Astrocyte (in vitro differentiated cells and primary cell): ENCODE measurements around the gene SH3BP4. TPM values are rescaled to one million over a fixed set of nuclear protein-coding genes. Genes with fewer than 3 reads are reported as not detected.

ENCODE experiments used
- DNase-seq: peaks from one replicate; pipeline ENCODE4 v3.0.0-alpha.2; 2010; ENCODE audit warnings: low read depth
- FAIRE-seq: peaks from 2 replicates; lab custom pipeline; 2011; peaks lifted over from hg19 to GRCh38; lab: Jason Lieb, UNC
- H2AFZ ChIP-seq: 2 replicates; pipeline ENCODE4 v1.6.0; 2012; ENCODE audit warnings: low read depth, low read length, inconsistent platforms
- H3K27ac ChIP-seq: 2 replicates; pipeline ENCODE4 v1.5.1; 2011; ENCODE audit warnings: low read depth, low read length, inconsistent platforms
- H3K27me3 ChIP-seq: 2 replicates; pipeline ENCODE4 v1.6.0; 2011; ENCODE audit warnings: low read length, inconsistent platforms; ENCODE audit not compliant: insufficient read depth
- H3K36me3 ChIP-seq: 2 replicates; pipeline ENCODE4 v1.5.1; 2011; ENCODE audit warnings: low read length, inconsistent platforms; ENCODE audit not compliant: insufficient read depth
- H3K4me1 ChIP-seq: 2 replicates; pipeline ENCODE4 v1.5.1; 2011; ENCODE audit warnings: low read length, inconsistent platforms; ENCODE audit not compliant: insufficient read depth
- H3K4me2 ChIP-seq: 2 replicates; pipeline ENCODE4 v1.6.0; 2012; ENCODE audit warnings: low read length, inconsistent platforms
- H3K4me3 ChIP-seq: 2 replicates; pipeline ENCODE4 v1.5.1; 2011; ENCODE audit warnings: low read depth, mild to moderate bottlenecking, low read length, inconsistent platforms; ENCODE audit not compliant: insufficient read depth
- H3K79me2 ChIP-seq: 2 replicates; pipeline ENCODE4 v1.6.0; 2012; ENCODE audit warnings: mild to moderate bottlenecking, low read length, inconsistent platforms; ENCODE audit not compliant: insufficient read depth
- H3K9ac ChIP-seq: 2 replicates; pipeline ENCODE4 v1.6.0; 2012; ENCODE audit warnings: mild to moderate bottlenecking, low read length, inconsistent platforms
- H3K9me3 ChIP-seq: 2 replicates; pipeline ENCODE4 v1.5.1; 2012; ENCODE audit warnings: low read depth, mild to moderate bottlenecking, low read length, inconsistent platforms; ENCODE audit not compliant: insufficient read depth
- H4K20me1 ChIP-seq: 2 replicates; pipeline ENCODE4 v1.6.0; 2012; ENCODE audit warnings: low read length, inconsistent platforms; ENCODE audit not compliant: insufficient read depth
- H3K27ac Mint-ChIP-seq: one replicate; pipeline ENCODE4 v1.8.0; 2021; ENCODE audit warnings: mild to moderate bottlenecking, mixed read lengths; ENCODE audit not compliant: unreplicated experiment
- H3K27me3 Mint-ChIP-seq: one replicate; pipeline ENCODE4 v1.8.0; 2021; ENCODE audit warnings: low read depth, mixed read lengths; ENCODE audit not compliant: unreplicated experiment
- H3K36me3 Mint-ChIP-seq: one replicate; pipeline ENCODE4 v1.8.0; 2021; ENCODE audit warnings: low read depth, mixed read lengths; ENCODE audit not compliant: unreplicated experiment
- H3K4me1 Mint-ChIP-seq: one replicate; pipeline ENCODE4 v1.8.0; 2021; ENCODE audit warnings: low read depth, mixed read lengths; ENCODE audit not compliant: unreplicated experiment
- H3K4me3 Mint-ChIP-seq: one replicate; pipeline ENCODE4 v1.8.0; 2021; ENCODE audit warnings: mild to moderate bottlenecking, moderate library complexity, mixed read lengths; ENCODE audit not compliant: unreplicated experiment
- H3K9me3 Mint-ChIP-seq: one replicate; pipeline ENCODE4 v1.8.0; 2021; ENCODE audit warnings: mild to moderate bottlenecking, mixed read lengths; ENCODE audit not compliant: unreplicated experiment
- CTCF ChIP-seq: IDR thresholded peaks from 2 replicates; pipeline ENCODE4 v1.5.1; 2011; ENCODE audit warnings: low read depth, mild to moderate bottlenecking, inconsistent platforms, low read length, moderate library complexity; ENCODE audit not compliant: insufficient read depth
- EZH2 ChIP-seq: IDR thresholded peaks from 2 replicates; pipeline ENCODE4 v1.6.1; 2012; ENCODE audit warnings: mild to moderate bottlenecking, low read length, inconsistent platforms; ENCODE audit not compliant: insufficient read depth
- total RNA-seq: library from RNA; stranded (reverse); gene quantifications from 2 replicates; pipeline ENCODE4 v1.2.1, GENCODE V29; 2021

The SH3BP4 gene
- total RNA-seq, 1 donor from 2014 or later, result 127 TPM

GRCh38 chr2:235064976-235065375 is 113.2 kb downstream of the SH3BP4 start:
- Histone ChIP-seq H3K27me3 (no peaks in the 10 kb centered on the region), H3K79me2 (no peaks in the 10 kb centered on the region), H3K4me2 (no peak overlapping the region), H3K36me3 (no peaks in the 10 kb centered on the region), H3K27ac (no peak overlapping the region), H2AFZ (no peak overlapping the region), H3K9ac (no peak overlapping the region), H3K4me1 (peaks cover 9% of the 10 kb centered on the region), H4K20me1 (no peaks in the 10 kb centered on the region), H3K4me3 (no peak overlapping the region), H3K9me3 (no peaks in the 10 kb centered on the region)
- Mint-ChIP-seq H3K27me3 (peaks cover 10% of the 10 kb centered on the region), H3K4me1 (peaks cover 10% of the 10 kb centered on the region), H3K4me3 (no peak overlapping the region), H3K36me3 (peaks cover 3% of the 10 kb centered on the region), H3K9me3 (peaks cover 1% of the 10 kb centered on the region), H3K27ac (no peak overlapping the region)
- FAIRE-seq (no peak), DNase-seq (no peak)
- no peak for TF ChIP-seq EZH2
- no peak for TF ChIP-seq CTCF

- H2AFZ ChIP-seq, result no peak overlapping the region
- H4K20me1 ChIP-seq, result no peaks in the 10 kb centered on the region
- no peaks in the 10 kb centered on the region for H3K9me3 Mint-ChIP-seq
- H3K27ac Mint-ChIP-seq, result no peak overlapping the region
- H3K36me3 ChIP-seq, result no peaks in the 10 kb centered on the region
- FAIRE-seq (no peak), DNase-seq (no peak)
- H3K4me1 Mint-ChIP-seq, result peaks cover 10% of the 10 kb centered on the region
- H3K9me3 ChIP-seq, result no peaks in the 10 kb centered on the region
- peaks cover 2% of the 10 kb centered on the region for H3K36me3 Mint-ChIP-seq
- H3K79me2 ChIP-seq, result no peaks in the 10 kb centered on the region
- no peak overlapping the region for H3K9ac ChIP-seq
- no peak overlapping the region for H3K4me3 ChIP-seq
- peaks cover 9% of the 10 kb centered on the region for H3K27me3 Mint-ChIP-seq
- H3K4me2 ChIP-seq, result no peak overlapping the region
- no peak overlapping the region for H3K4me3 Mint-ChIP-seq
- no peak overlapping the region for H3K27ac ChIP-seq
- TF ChIP-seq CTCF (no peak), EZH2 (no peak)
- peaks cover 13% of the 10 kb centered on the region for H3K4me1 ChIP-seq
- no peaks in the 10 kb centered on the region for H3K27me3 ChIP-seq
Observed at GRCh38 chr2:235066490-235066889, 114.7 kb downstream of the SH3BP4 start.

GRCh38 chr2:235066895-235067294 is 115.1 kb downstream of the SH3BP4 start:
- Histone ChIP-seq H3K27me3 (no peaks in the 10 kb centered on the region), H4K20me1 (no peaks in the 10 kb centered on the region), H3K9ac (no peak overlapping the region), H3K4me1 (peaks cover 13% of the 10 kb centered on the region), H3K27ac (no peak overlapping the region), H3K4me3 (no peak overlapping the region), H3K36me3 (no peaks in the 10 kb centered on the region), H3K79me2 (no peaks in the 10 kb centered on the region), H2AFZ (no peak overlapping the region), H3K9me3 (no peaks in the 10 kb centered on the region), H3K4me2 (no peak overlapping the region)
- no peak for TF ChIP-seq CTCF
- TF ChIP-seq EZH2, result no peak
- Mint-ChIP-seq H3K36me3 (peaks cover 2% of the 10 kb centered on the region), H3K27me3 (peaks cover 5% of the 10 kb centered on the region), H3K27ac (no peak overlapping the region), H3K4me3 (no peak overlapping the region), H3K9me3 (no peaks in the 10 kb centered on the region), H3K4me1 (peaks cover 10% of the 10 kb centered on the region)
- FAIRE-seq (no peak), DNase-seq (no peak)
